GM12892 (cell line): ENCODE results near the gene ARHGAP24.

Experiments used
- POLR2A ChIP-seq: IDR thresholded peaks from 2 replicates; pipeline ENCODE4 v1.6.1; 2011; ENCODE audit warnings: low read depth, low read length, control low read depth
- POLR2AphosphoS5 ChIP-seq: IDR thresholded peaks from 2 replicates; pipeline ENCODE4 v1.6.1; 2011; ENCODE audit warnings: low read depth, low read length, control low read depth

DNA sequence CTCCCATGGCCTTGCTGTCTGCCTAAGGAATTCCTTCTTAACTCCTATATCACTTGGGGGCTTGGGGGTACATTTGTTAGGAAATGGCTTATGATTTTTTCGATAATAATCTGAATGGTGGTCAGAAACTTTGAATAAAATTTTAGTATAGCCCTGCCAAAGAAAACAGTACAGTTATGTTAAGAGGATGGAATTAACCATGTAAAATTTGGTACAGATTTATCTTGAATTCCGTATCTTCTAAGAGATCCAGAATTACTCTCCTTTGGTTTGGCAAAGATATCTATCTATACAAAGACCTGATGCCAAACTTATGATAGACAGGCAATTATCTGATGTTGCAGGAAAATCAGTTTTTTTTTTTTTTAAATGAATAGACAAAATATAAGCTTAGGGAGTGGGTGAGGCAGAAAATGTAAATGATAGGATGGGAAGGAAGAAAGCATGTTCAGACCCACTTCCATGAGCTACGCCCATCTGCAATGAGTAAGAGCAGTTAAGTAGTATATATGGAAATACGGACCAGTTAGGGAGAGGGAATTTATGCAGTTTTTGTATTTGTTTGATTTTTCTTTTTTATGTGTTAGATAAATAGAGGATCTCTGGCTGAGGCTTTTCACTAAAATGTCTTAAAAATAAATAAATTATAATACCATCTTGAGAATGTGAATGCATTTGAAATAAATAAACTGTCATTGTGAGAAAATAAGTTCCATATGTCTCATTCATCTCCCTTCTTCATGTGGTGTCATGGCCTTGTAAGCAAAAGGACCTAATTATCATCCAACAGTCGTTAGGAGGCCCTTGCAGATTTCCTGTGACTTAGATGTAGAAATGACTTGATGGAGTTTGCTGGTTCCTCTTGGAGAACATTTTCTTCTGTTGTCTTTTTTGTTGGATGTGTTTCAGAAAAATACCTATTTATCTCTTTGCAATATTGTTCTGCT lies 389.6 kb downstream of the ARHGAP24 start:
- TF ChIP-seq POLR2A = no peak
- no peak for TF ChIP-seq POLR2AphosphoS5
